HEK293 (cell line): ENCODE data around the gene PTPRCAP.

Experiments
- ELK4 ChIP-seq: IDR thresholded peaks from 2 replicates; pipeline ENCODE4 v1.6.1; 2011; ENCODE audit warnings: mild to moderate bottlenecking, low read depth, low read length, borderline replicate concordance
- FEZF1 ChIP-seq: fragments of 450-650 bp; formaldehyde crosslinking; IDR thresholded peaks from 2 replicates; pipeline ENCODE4 v1.5.1; 2016; ENCODE audit warnings: missing biosample characterization, missing genetic modification characterization
- INSM2 ChIP-seq: fragments of 450-650 bp; formaldehyde crosslinking; IDR thresholded peaks from 2 replicates; pipeline ENCODE4 v1.5.1; 2016; ENCODE audit warnings: missing biosample characterization, missing genetic modification characterization
- KLF1 ChIP-seq: fragments of 450-650 bp; formaldehyde crosslinking; IDR thresholded peaks from 2 replicates; pipeline ENCODE4 v1.5.1; 2016; ENCODE audit warnings: missing biosample characterization, missing genetic modification characterization
- RBAK ChIP-seq: fragments of 450-650 bp; formaldehyde crosslinking; IDR thresholded peaks from 2 replicates; pipeline ENCODE4 v1.5.1; 2016; ENCODE audit warnings: missing biosample characterization, missing genetic modification characterization
- REST ChIP-seq: fragments of 450-650 bp; formaldehyde crosslinking; IDR thresholded peaks from 2 replicates; pipeline ENCODE4 v1.5.1; 2016; ENCODE audit warnings: missing biosample characterization, missing genetic modification characterization
- ZBTB11 ChIP-seq: fragments of 450-650 bp; formaldehyde crosslinking; conservative IDR thresholded peaks from 2 replicates; pipeline ENCODE4 v1.5.1; 2016; ENCODE audit warnings: low read depth, missing biosample characterization, missing genetic modification characterization
- ZIC2 ChIP-seq: fragments of 450-650 bp; formaldehyde crosslinking; IDR thresholded peaks from 2 replicates; pipeline ENCODE4 v1.5.1; 2016; ENCODE audit warnings: missing biosample characterization, missing genetic modification characterization
- ZNF10 ChIP-seq: fragments of 450-650 bp; formaldehyde crosslinking; IDR thresholded peaks from 2 replicates; pipeline ENCODE4 v1.5.1; 2017; ENCODE audit warnings: missing biosample characterization, missing genetic modification characterization
- ZNF155 ChIP-seq: fragments of 450-650 bp; formaldehyde crosslinking; IDR thresholded peaks from 2 replicates; pipeline ENCODE4 v1.5.1; 2016; ENCODE audit warnings: missing biosample characterization, missing genetic modification characterization
- ZNF16 ChIP-seq: fragments of 450-650 bp; formaldehyde crosslinking; IDR thresholded peaks from 2 replicates; pipeline ENCODE4 v1.5.1; 2016; ENCODE audit warnings: low read depth, missing biosample characterization, missing genetic modification characterization
- ZNF341 ChIP-seq: fragments of 450-650 bp; formaldehyde crosslinking; IDR thresholded peaks from 2 replicates; pipeline ENCODE4; 2016; ENCODE audit warnings: low read depth, missing biosample characterization, missing genetic modification characterization
- ZNF37A ChIP-seq: fragments of 450-650 bp; IDR thresholded peaks from 2 replicates; pipeline ENCODE4 v1.5.1; 2018; ENCODE audit warnings: missing biosample characterization, missing genetic modification characterization
- ZNF391 ChIP-seq: fragments of 450-650 bp; formaldehyde crosslinking; IDR thresholded peaks from 2 replicates; pipeline ENCODE4 v1.5.1; 2016; ENCODE audit warnings: low read depth, missing biosample characterization, missing genetic modification characterization, borderline replicate concordance
- ZNF394 ChIP-seq: fragments of 450-650 bp; formaldehyde crosslinking; IDR thresholded peaks from 2 replicates; pipeline ENCODE4 v1.5.1; 2016; ENCODE audit warnings: missing biosample characterization, missing genetic modification characterization, mild to moderate bottlenecking, moderate library complexity, borderline replicate concordance
- ZNF530 ChIP-seq: fragments of 450-650 bp; formaldehyde crosslinking; IDR thresholded peaks from 2 replicates; pipeline ENCODE4 v1.5.1; 2016; ENCODE audit warnings: low read depth, missing biosample characterization, missing genetic modification characterization
- ZNF677 ChIP-seq: fragments of 450-650 bp; IDR thresholded peaks from 2 replicates; pipeline ENCODE4 v1.5.0; 2018; ENCODE audit warnings: missing biosample characterization, mild to moderate bottlenecking, missing genetic modification characterization, moderate library complexity
- ZNF707 ChIP-seq: fragments of 450-650 bp; formaldehyde crosslinking; IDR thresholded peaks from 2 replicates; pipeline ENCODE4 v1.5.1; 2016; ENCODE audit warnings: missing biosample characterization, missing genetic modification characterization
- TF ChIP-seq, protein P1 (sequence below): fragments of 450-650 bp; formaldehyde crosslinking; IDR thresholded peaks from 2 replicates; pipeline ENCODE4 v1.5.0; 2017; ENCODE audit warnings: missing biosample characterization, missing genetic modification characterization, borderline replicate concordance
- TF ChIP-seq, protein P2 (sequence below): fragments of 450-650 bp; formaldehyde crosslinking; IDR thresholded peaks from 2 replicates; pipeline ENCODE4 v1.5.1; 2016; ENCODE audit warnings: missing biosample characterization, missing genetic modification characterization
- TF ChIP-seq, protein P3 (sequence below): fragments of 450-650 bp; formaldehyde crosslinking; IDR thresholded peaks from 2 replicates; pipeline ENCODE4 v1.5.1; 2016; ENCODE audit warnings: missing biosample characterization, missing genetic modification characterization

The PTPRCAP gene

GRCh38 chr11:67391304-67392182 lies 45.9 kb downstream of the PTPRCAP start, which contains the start of gene RAD9A (continued):
- no peak for TF ChIP-seq ZNF155 (tag by site-specific recombination)
- TF ChIP-seq RBAK (tag by site-specific recombination), result no peak
- no peak for TF ChIP-seq FEZF1 (tag by site-specific recombination)
- TF ChIP-seq KLF1 (tag by site-specific recombination), result 0 out of 2 replicates have a peak, but pooled peaks have one; percentile 10
- TF ChIP-seq ZNF394 (tag by site-specific recombination), result peak; percentile 95
- TF ChIP-seq ELK4, result no peak
- TF ChIP-seq ZNF10 (tag by site-specific recombination), result no peak
- TF ChIP-seq ZNF37A (tag by site-specific recombination), result no peak
- no peak for TF ChIP-seq ZNF16 (tag by site-specific recombination)
- TF ChIP-seq, protein P1, sequence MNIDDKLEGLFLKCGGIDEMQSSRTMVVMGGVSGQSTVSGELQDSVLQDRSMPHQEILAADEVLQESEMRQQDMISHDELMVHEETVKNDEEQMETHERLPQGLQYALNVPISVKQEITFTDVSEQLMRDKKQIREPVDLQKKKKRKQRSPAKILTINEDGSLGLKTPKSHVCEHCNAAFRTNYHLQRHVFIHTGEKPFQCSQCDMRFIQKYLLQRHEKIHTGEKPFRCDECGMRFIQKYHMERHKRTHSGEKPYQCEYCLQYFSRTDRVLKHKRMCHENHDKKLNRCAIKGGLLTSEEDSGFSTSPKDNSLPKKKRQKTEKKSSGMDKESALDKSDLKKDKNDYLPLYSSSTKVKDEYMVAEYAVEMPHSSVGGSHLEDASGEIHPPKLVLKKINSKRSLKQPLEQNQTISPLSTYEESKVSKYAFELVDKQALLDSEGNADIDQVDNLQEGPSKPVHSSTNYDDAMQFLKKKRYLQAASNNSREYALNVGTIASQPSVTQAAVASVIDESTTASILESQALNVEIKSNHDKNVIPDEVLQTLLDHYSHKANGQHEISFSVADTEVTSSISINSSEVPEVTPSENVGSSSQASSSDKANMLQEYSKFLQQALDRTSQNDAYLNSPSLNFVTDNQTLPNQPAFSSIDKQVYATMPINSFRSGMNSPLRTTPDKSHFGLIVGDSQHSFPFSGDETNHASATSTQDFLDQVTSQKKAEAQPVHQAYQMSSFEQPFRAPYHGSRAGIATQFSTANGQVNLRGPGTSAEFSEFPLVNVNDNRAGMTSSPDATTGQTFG (tag by site-specific recombination), result no peak
- no peak for TF ChIP-seq ZBTB11
- TF ChIP-seq ZIC2 (tag by site-specific recombination), result no peak; the same call in 1 of the 2 replicates
- no peak for TF ChIP-seq ZNF530 (tag by site-specific recombination)
- no peak for TF ChIP-seq ZNF677 (tag by site-specific recombination)
- TF ChIP-seq, protein P2, sequence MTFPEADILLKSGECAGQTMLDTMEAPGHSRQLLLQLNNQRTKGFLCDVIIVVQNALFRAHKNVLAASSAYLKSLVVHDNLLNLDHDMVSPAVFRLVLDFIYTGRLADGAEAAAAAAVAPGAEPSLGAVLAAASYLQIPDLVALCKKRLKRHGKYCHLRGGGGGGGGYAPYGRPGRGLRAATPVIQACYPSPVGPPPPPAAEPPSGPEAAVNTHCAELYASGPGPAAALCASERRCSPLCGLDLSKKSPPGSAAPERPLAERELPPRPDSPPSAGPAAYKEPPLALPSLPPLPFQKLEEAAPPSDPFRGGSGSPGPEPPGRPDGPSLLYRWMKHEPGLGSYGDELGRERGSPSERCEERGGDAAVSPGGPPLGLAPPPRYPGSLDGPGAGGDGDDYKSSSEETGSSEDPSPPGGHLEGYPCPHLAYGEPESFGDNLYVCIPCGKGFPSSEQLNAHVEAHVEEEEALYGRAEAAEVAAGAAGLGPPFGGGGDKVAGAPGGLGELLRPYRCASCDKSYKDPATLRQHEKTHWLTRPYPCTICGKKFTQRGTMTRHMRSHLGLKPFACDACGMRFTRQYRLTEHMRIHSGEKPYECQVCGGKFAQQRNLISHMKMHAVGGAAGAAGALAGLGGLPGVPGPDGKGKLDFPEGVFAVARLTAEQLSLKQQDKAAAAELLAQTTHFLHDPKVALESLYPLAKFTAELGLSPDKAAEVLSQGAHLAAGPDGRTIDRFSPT (tag by site-specific recombination), result peak; percentile 45; the same call in 1 of the 2 replicates
- TF ChIP-seq ZNF341 (tag by site-specific recombination), result peak; percentile 45; the same call in 1 of the 2 replicates
- TF ChIP-seq, protein P3, sequence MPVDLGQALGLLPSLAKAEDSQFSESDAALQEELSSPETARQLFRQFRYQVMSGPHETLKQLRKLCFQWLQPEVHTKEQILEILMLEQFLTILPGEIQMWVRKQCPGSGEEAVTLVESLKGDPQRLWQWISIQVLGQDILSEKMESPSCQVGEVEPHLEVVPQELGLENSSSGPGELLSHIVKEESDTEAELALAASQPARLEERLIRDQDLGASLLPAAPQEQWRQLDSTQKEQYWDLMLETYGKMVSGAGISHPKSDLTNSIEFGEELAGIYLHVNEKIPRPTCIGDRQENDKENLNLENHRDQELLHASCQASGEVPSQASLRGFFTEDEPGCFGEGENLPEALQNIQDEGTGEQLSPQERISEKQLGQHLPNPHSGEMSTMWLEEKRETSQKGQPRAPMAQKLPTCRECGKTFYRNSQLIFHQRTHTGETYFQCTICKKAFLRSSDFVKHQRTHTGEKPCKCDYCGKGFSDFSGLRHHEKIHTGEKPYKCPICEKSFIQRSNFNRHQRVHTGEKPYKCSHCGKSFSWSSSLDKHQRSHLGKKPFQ (tag by site-specific recombination), result 0 out of 2 replicates have a peak, but pooled peaks have one; percentile 31
- no peak for TF ChIP-seq REST (tag by site-specific recombination)
- TF ChIP-seq ZNF391 (tag by site-specific recombination), result peak; percentile 40; the same call in 1 of the 2 replicates
- no peak for TF ChIP-seq ZNF707
- peak; percentile 77 for TF ChIP-seq INSM2 (tag by site-specific recombination)
